SK-N-SH treated with all-trans-retinoic acid at 6 μM for 48 hours (cell line): ENCODE measurements around the gene TNIK.

Experiments
- CSRNP3 ChIP-seq: fragments of 250-450 bp; sonication (Bioruptor Pico); IDR thresholded peaks from 2 replicates; pipeline ENCODE4 v1.5.1; 2021; ENCODE audit warnings: mild to moderate bottlenecking, moderate library complexity
- ESRRG ChIP-seq: fragments of 250-450 bp; sonication (Bioruptor Pico); IDR thresholded peaks from 2 replicates; pipeline ENCODE4 v1.6.1; 2021; ENCODE audit warnings: mild to moderate bottlenecking
- PATZ1 ChIP-seq: fragments of 250-450 bp; sonication (Bioruptor Pico); IDR thresholded peaks from 2 replicates; pipeline ENCODE4 v1.8.0; 2020; ENCODE audit warnings: mild to moderate bottlenecking, moderate library complexity, borderline replicate concordance
- RARB ChIP-seq: fragments of 250-450 bp; sonication (Bioruptor Pico); IDR thresholded peaks from 2 replicates; pipeline ENCODE4 v1.8.0; 2021; ENCODE audit warnings: mild to moderate bottlenecking, moderate library complexity
- TOX ChIP-seq: fragments of 250-450 bp; sonication (Bioruptor Pico); IDR thresholded peaks from 2 replicates; pipeline ENCODE4 v1.8.0; 2021; ENCODE audit warnings: mild to moderate bottlenecking, moderate library complexity, borderline replicate concordance
- TSHZ2 ChIP-seq: fragments of 250-450 bp; sonication (Bioruptor Pico); IDR thresholded peaks from 2 replicates; pipeline ENCODE4 v1.5.0; 2020; ENCODE audit warnings: mild to moderate bottlenecking, moderate library complexity
- ZNF70 ChIP-seq: fragments of 450-650 bp; formaldehyde crosslinking; IDR thresholded peaks from 2 replicates; pipeline ENCODE4 v1.5.0; 2020; ENCODE audit warnings: mild to moderate bottlenecking, moderate library complexity

- TF ChIP-seq ESRRG (no peak), RARB (CRISPR knock-in tag) (no peak), TSHZ2 (CRISPR knock-in tag) (no peak), TOX (CRISPR knock-in tag) (no peak), ZNF70 (CRISPR knock-in tag) (no peak), CSRNP3 (no peak), PATZ1 (CRISPR knock-in tag) (no peak)
Measured at GRCh38 chr3:171177056-171177455, 283.1 kb downstream of the TNIK start.
